Glomerular endothelial cell (primary cell): ENCODE data around the gene TANGO6. TPM values are rescaled to one million over a fixed set of nuclear protein-coding genes. Genes with fewer than 3 reads are reported as not detected.
"Not testable (repeated sequence)": the region's sequence is repeated elsewhere in the genome, so short reads cannot be mapped to it uniquely, and the experiment has no call there.

ENCODE experiments used
- DNase-seq: peaks from one replicate; pipeline ENCODE4 v3.0.0-alpha.2; 2011; ENCODE audit warnings: low read depth, low spot score; ENCODE audit errors: extremely low read depth
- total RNA-seq: library from RNA; depleted of rRNA; stranded (reverse); fragments of >200 nt; gene quantifications from 2 replicates; pipeline ENCODE4 v1.2.3, GENCODE V29; 2015

Gene TANGO6
- total RNA-seq, 1 donor from 2014 or later: 8.9 TPM

DNA sequence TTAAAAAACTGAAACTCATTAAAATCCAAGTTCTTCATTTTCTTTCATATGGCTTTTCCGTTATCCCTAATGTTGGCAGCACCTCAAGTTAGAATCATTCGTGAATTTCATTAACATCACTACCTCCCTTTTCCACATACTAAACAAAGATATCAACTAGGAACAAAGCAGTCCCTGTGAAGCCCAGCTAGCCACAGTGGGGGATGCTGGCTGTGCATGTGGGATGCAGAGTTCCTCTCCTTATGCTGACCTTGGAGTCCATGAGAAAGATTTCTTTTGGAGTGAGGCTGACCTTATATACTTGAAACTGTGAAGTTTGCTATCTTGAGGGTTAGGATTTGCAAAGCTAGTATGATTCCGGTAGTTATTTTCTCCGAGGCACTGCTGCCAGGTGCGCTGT, 117.6 kb downstream of the TANGO6 start:
- DNase-seq: no peak

GRCh38 chr16:68961778-68962402, 118.6 kb downstream of the TANGO6 start:
- DNase-seq: peak; percentile 71

DNA sequence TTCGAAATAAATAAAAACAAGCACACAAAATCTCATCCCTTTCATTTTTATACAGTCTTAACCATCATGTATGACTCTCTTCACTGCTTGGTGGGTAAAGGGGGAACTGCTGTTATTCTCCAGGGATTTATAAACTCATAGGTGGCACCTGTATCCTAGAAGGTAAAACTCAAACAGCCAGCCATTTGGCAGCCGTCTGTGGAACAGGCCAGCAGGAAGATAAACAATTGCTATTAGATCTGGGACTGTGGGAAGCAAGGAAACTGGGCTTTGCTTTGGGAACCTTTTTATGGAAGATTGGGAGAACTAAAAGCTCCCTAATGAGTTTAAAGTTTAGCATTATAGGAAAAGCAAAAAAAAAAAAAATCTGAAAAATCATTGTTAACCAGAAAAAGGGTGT, 126.0 kb downstream of the TANGO6 start:
- DNase-seq: no peak

- no peak for DNase-seq
These were observed 128.7 kb downstream of the TANGO6 start for GRCh38 chr16:68972013-68972412.

DNA sequence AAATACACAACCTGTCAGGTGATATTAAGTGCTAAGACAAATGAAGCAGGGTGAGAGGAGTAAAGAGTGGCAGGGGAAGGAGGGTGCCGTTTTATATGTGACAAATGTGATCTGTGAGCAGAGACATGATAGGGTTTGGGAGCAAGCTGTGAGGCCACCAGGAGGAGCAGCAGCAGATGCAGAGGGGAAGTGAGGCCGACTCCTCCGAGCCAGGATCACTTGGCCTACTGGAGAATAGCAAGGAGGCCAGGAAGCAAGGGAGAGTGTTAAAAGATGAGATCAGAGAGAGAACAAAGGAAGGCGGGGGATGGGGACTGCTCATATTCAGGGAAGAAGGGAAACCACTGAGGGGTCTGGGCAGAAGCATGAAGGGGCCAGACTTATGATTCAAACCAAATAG, 129.4 kb downstream of the TANGO6 start:
- no peak for DNase-seq

- DNase-seq: no peak
These were observed 130.3 kb downstream of the TANGO6 start for GRCh38 chr16:68973611-68974120.

DNA sequence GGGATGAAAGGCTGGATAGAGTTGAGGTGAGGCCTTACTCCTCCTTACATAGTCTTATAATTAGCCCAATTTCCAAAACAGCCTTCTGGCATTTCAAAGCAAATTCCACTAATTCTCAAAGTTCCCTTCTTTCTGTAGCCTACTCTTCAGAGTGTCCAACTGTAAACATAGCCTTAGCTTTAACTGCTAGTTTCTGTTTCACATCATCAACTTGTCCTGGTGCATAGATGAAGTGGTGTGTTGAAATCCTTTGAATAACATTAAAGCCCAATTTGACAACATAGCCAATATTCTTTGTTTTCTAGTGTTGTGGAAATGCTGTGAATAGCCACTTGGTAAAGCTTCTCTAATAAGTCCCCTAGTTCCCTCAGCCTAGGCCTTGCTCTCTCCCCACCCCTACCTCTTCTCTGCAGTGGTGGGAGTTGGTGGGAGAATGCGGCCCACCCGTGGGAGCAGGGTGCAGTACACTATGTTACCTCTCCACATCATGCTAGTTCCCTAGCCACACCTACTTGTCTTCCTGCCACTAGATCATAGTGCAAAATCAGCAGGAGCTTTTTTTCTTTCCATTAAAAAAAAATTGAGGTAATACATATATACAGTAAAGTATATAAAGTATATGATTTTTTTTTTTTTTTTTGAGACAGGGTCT, 135.1 kb downstream of the TANGO6 start:
- no peak for DNase-seq

GRCh38 chr16:68980695-68981315, 137.5 kb downstream of the TANGO6 start:
- no peak for DNase-seq

- DNase-seq: no peak
These were observed 138.6 kb downstream of the TANGO6 start for GRCh38 chr16:68981971-68982370.

DNA sequence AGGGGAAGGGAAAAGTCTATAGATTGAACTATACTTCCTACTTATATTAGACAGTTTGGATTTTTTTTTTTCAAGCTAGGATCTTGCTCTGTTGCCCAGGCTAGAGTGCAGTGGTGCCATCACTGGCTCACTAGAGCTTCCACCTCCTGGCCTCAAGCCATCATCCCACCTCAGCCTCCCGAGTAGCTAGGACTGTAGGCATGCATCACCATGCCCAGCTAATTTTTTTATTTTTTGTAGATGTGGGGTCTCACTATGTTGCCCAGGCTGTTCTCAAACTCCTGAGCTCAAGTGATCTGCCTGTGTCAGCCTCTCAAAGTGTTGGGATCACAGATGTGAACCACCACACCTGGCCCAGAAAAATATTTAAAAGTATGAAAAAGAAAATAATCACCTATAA, 141.1 kb downstream of the TANGO6 start:
- no peak for DNase-seq

DNA sequence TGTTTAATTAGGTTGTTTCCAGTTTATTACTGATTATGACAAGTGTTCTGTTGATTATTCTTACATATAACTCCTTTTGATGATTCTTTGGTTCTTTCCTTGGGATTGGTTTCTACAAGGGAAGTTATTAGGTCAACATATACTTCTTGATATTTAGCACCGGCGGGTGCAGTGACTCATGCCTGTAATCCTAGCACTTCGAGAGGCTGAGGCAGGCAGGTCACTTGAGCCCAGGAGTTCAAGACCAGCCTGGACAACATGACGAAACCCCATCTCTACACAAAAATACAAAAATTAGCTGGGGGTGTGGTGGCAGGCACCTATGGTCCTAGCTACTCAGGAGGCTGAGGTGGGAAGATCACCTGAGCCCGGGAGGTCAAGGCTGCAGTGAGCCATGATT, 141.9 kb downstream of the TANGO6 start:
- no peak for DNase-seq

- no peak for DNase-seq
These were observed 142.5 kb downstream of the TANGO6 start for GRCh38 chr16:68985855-68986254.

DNA sequence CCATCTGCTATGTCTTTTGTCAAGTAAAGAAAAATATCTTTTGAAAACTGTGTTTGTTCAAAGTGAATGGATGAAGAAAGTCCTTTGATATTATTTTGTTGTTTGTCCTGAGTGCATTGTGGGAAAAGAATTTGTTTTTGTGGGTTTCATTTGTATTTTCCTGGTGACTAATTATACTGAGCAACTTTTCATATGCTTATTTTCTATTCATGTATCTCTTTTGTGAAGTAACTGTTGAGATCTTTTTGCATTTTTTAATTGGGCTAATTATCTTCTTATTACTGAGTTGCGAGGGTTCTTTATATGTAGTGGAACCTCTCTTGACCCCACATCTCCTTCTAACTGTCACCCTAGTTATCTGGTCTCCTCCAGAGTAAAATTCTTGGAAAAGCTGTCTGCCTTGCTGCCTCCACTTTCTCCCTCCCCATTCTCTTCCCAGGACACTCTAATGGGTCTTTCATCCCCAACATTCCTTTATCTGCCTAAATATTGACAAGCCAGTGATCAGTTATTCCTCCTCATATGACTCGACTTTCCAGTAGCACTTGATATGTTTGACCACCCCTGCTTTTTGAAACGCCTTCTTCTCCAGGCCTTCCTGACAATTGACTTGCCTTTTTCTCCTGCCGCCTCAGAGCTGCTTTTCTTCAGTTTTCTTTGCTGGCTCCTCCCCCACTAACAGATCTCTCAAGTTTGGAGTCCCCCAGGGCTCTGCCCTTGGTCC, 144.6 kb downstream of the TANGO6 start:
- no peak for DNase-seq

- not testable (repeated sequence) for DNase-seq
These were observed 147.0 kb downstream of the TANGO6 start for GRCh38 chr16:68990172-68990845.

GRCh38 chr16:68991075-68991474, 147.7 kb downstream of the TANGO6 start:
- DNase-seq: no peak

- no peak for DNase-seq
These were observed 149.2 kb downstream of the TANGO6 start for GRCh38 chr16:68992521-68992920.

DNA sequence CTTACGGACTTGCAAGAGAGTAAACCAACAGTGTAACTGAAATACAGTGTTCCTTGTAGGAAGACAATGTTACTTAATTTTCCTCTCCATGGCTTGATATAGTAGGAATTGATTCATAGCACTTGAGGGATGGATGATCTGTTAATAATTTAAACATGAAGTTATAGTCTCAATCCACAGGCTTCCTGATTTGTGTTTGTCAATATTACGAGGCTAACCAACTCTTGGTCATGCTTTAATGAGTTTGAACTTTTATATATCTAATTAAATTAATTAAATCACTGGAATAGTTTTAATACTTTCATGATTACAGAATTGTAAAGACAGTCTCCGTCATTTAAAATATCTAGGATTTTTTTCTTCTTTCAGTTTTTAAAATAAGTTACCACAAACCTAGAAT, 150.1 kb downstream of the TANGO6 start:
- DNase-seq: no peak

DNA sequence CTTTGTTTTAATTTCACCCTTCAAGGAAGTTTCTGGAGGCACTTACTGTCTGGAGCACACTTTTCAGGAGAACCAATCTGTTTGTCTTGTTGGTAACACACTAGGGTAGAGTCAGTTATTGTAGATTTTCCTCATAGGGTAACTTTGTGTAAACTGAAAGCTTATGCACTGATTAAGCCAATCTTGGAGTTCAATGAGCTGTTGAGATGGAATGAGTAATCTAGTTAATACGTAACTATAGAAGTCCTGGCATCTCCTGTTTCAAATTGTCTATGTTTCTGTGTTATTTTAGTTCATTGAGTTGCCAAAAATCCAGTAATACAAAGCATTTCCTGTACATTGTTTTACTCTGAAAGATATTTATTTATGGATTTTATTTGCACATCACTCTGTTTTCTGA, 150.6 kb downstream of the TANGO6 start:
- no peak for DNase-seq

DNA sequence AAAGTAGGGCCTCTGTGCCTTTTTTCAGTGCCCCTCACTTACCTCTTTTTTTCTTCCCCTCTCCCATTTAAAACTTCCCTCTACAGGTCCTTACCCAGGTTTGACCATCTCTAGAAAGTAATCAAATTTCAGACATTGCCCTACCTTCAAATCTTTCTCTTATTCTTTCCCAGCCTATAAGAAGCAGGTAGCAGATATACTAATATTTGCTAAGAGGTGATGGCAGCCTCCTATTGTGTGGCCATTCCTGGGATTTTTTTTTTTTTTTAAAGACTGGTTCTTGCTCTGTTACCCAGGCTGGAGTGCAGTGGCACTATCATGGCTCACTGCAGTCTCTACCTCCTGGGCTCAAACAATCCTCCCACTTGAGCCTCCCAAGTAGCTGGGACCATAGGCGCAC, 151.0 kb downstream of the TANGO6 start:
- no peak for DNase-seq

GRCh38 chr16:68995011-68995504, 151.7 kb downstream of the TANGO6 start:
- no peak for DNase-seq

DNA sequence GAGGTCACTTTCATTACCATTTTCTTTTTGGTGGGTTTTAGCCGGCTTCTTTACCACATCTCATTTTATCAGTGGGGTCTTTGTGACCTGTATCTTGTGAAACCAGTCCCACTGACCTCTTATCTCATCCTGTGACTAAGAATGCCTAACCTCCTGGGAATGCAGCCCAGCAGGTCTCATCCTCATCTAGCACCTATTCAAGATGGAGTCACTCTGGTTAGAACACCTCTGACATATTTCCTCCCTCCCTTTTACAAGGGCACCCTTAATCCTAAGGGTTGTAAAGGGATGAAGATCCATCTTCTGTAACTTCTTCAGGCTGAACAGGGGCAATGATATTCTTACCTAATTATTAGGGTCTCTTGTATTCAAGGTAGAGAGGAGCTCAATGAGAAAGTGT, 154.2 kb downstream of the TANGO6 start:
- DNase-seq: no peak
